HG03575 (cell line): ENCODE data around the gene PLXDC2.
"Not testable (repeated sequence)": the region's sequence is repeated elsewhere in the genome, so short reads cannot be mapped to it uniquely, and the experiment has no call there.

ENCODE experiments used
- ATAC-seq: cut with Tn5 transposase; IDR thresholded peaks from one replicate; pipeline ENCODE4 v1.9.1; 2021; ENCODE audit not compliant: unreplicated experiment, insufficient number of reproducible peaks, low FRiP score; ENCODE audit errors: extremely low read depth

The PLXDC2 gene

GRCh38 chr10:20117471-20117870 lies 301.2 kb downstream of the PLXDC2 start:
- ATAC-seq = no peak

- no peak for ATAC-seq
Observed at GRCh38 chr10:20118119-20118518, 301.9 kb downstream of the PLXDC2 start.

- no peak for ATAC-seq
Observed at GRCh38 chr10:20128811-20129210, 312.6 kb downstream of the PLXDC2 start.

DNA sequence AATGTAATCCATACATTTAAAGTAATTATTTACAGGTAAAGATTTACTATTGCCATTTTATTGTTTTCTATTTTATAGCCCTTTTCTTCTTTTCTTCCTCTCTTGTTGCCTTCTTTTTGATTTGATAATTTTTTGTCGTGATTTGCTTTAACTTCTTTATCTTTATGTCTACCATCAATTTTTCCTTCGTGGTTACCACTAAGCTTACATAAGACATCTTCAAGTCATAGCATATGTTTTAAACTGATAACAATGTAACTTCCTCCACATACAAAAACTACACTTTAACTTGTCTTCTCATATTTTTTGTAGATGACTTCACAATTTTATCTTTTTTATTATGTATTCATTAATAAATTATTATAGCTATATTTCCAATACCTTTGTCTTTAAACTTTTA lies 316.6 kb downstream of the PLXDC2 start:
- ATAC-seq = no peak

DNA sequence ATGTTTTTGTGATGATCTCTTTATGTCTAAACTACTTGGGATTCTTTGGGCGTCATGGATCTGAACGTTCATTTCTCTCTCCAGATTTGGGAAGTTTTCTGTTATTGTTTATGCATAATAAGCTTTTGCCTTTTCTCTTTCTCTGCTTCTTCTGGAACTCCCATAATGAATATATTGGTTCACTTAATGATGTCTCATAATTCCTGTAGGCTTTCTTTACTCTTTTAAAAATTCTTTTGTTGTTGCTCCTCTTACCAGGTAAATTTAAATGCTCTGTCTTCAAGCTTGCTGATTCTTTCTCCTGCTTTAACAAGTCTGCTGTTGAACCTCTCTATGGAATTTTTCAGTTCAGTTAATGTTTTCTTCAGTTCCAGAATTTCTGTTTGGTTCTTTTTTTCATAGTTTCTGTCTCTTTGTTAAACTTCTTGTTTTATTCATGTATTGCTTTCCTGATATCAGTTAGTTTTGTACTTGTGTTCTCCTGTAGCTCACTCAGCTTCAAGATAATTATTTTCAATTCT lies 317.5 kb downstream of the PLXDC2 start:
- no peak for ATAC-seq

DNA sequence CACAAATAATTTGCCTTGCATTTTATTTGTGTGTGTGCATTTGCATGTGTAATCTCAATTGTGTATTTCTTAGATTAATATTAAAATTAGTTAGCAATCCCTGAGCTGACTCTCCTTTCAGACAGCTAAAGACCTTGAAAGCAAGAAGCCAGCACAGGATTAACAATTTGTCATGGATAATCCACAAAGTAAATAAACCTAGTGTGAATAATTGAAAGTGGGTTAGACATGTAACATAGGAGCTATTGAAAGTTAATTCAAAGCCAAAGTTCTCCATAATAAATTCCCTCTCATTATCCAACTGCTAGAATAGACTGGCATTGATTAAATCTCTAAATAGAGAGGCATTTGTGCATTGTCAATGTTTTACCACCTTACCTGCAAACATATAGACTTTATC lies 326.1 kb downstream of the PLXDC2 start:
- no peak for ATAC-seq

DNA sequence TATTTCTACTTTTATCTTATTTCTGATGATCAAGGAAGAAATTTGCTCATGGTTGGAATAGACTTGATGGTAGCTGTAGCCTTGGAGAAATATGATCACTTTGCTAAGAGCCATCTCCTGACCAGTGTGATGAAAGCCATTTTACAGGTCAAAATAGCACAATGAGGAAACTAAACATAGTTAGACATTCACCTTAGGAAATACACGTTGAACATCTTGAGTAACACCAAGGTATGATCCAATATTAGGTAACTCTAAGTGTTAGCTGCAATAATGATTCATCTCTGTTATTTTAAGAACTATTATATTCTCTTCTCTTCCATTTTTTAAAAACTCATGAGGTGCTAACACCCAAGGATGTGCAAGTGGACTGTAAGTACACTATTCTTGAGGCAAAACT lies 328.0 kb downstream of the PLXDC2 start:
- ATAC-seq = no peak

DNA sequence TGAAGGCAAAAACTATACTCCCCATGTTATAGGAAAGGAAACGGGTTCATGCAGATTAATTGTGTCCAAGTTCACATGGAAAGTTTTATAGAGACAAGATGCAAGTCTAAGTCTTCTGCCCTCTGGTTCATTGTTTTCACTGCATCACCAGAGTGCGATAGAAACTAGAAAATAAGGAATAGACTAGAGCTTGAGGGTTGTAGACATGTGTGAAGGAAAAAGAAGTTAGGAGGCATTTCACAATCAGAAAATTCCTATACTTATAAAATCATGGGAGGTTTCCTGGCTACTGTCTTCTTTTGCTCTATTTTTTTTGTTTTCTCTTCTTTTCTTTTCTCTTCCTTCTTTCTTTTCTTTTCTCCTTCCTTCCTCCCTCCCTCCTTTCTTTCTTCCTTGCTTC lies 329.8 kb downstream of the PLXDC2 start:
- ATAC-seq = no peak

DNA sequence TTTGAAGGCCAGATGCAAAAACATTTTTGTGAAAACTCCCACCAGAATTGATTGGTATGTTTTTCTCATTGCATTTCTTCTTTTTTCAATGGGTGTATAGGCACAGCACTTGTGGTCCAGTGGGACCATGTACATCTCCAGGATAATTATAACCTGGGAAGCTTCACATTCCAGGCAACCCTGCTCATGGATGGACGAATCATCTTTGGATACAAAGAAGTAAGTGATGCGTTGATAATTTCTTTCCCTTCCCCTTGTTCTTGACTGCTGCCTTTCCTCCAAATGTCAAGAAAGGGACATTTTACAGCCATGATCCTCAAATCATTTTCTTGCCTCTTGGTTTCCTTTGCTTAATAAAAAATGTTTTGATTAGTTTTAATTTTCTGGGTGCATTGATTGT lies 331.5 kb downstream of the PLXDC2 start:
- no peak for ATAC-seq

DNA sequence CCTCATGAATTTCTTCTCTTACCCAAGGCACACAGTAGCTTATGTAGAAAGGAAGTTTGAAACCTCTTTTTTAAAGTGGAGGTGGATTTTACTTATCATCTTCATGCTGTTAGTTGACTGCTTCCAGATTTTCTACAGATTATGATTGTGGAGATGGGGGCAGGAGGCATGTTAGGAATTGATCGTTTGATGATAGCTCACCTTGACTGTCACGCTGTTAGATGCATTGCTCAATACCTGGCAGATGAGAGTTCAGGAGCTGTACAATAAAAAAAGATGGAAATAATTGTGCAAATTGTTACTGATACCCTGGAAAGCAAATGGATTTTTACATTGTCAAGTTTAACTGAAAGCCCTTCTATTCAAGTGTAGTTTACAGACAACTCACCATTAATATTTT lies 340.3 kb downstream of the PLXDC2 start:
- ATAC-seq = no peak

DNA sequence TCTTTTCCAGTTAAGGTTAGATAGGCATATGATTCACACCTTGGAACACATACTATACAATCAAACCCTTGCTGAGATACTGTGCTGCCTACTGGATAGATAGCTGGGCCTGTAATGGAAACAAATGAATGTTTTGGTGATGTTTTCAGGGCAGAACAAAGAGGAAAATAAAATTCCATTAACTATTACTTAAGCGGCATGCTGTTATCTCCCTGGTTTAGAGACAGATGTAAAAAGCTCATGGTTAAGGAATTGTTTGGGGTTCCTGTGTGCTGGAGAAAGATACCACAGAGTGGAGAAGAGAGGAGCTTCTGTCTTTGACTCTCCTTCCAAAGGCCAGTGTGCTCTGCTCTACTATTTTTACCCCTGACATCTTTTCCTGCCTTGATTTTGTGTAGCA lies 341.1 kb downstream of the PLXDC2 start:
- ATAC-seq = no peak

DNA sequence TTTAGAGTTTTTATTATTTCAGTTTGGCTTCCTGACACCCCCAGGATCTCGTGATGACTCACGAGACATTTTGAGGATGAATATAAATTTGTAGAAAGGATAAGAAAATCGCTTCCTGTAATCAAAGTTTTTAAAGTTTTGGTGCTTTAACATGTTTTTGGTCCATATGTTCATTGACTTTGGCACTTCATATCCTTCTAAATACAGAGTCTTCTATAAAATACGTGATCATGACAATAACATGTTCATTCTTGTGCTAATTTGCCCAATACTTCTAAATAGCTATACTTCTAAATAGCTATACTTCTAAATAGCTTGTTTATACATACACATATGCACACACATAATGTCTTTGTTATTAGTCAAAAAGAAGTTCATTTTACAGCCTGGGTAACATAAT lies 341.9 kb downstream of the PLXDC2 start:
- ATAC-seq = no peak

- no peak for ATAC-seq
Observed at GRCh38 chr10:20162123-20162522, 345.9 kb downstream of the PLXDC2 start.

DNA sequence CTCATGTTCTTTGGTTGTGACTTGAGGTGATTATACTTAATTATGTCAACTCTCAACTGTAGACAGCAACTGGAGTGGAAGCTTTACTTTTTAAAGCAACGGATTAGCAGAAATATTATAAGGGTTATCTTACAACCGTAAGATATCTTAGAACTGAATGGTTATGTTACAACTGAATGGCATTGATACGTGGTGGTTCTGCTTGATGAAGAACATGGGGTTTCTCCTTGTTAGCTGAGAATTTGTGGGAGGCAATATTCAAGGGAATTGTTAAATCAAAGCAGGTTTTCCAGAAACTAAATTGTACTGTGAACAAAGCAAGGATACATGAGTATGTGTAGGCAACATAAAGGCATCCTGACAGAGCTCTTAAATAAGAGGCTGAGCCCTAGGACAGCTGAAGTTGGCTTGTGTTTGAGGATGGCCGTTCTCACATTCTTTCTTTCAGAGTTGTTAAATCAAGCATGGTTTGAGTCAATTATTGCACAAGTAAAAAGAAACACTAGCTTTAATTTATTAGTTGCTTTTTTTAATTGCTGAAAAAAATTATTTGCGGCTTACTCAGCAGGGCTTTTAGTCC lies 350.0 kb downstream of the PLXDC2 start:
- ATAC-seq = no peak

DNA sequence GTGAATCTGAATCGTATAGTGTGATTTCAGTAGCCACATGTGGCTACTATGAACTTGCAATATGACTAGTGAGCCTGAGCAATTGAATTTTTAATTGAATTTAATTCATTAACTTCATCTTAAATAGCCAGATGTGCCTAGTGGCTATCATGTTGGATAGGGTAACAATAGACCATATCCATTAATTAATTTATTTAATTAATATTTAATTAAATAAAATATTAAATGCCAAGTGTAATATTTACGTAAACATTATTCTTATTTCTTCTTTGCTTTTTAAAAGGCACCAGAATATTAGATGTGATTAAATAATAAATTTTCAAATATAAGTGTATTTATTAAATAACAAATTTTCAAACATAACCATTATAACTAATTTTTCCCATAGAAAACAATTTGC lies 354.4 kb downstream of the PLXDC2 start:
- ATAC-seq = no peak

DNA sequence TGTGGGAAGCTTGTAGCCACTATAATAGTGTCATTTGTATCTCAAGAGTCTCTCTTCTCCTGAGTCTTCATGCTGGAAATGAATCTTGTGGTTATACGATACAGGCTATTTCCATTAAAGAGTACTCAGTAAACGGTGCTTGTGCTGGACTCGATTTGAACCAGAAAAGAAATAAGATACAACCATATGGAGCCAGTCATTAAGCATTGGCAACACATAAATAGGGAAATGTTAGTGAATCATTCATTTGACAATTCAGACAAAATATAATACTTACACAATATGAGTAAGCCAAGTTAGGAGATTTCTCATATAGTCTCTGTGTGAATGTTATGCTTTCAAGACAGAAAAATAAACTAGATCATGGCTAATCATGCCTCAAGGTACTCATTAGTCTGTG lies 356.8 kb downstream of the PLXDC2 start:
- no peak for ATAC-seq

DNA sequence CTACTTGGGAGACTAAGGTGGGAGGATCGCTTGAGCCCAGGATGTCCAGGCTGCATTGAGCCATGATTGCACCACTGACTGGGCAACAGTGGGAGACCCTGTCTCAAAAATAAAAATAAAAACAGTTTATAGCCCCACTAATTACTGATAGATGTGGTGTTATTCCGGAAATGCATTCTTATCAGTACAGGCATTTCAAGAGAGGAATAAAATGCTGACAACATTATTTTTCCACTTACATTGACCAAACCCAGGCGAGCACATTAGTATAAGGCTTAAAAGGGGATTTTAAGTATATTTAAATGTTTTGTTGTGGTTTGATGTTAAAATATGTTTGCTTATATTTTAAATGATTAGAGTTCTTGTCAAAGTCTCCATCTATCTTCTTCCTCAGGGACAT lies 359.5 kb downstream of the PLXDC2 start:
- ATAC-seq = no peak

GRCh38 chr10:20180766-20181165 lies 364.5 kb downstream of the PLXDC2 start:
- no peak for ATAC-seq

DNA sequence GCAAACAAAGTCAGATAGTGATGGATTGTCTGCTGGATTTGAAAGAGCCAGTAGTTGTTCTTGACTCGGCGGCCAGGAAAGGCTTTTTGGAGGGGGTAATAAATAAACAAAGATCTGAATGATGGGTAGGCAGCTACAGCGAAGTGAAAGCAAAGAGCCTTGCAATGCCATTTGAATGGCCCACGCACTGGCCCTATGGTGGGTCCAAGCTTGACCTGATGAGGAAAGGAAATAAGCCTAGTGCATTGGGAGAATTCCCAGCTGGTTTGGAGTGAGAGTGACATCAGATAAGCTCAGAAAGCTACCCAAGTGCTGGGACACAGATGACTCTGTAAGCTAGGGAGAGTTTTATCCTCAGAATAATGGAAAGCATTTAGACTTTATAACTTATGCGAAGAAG lies 365.2 kb downstream of the PLXDC2 start:
- ATAC-seq = no peak

- ATAC-seq = no peak
Observed at GRCh38 chr10:20185116-20185515, 368.9 kb downstream of the PLXDC2 start.

- not testable (repeated sequence) for ATAC-seq
Observed at GRCh38 chr10:20191392-20191791, 375.2 kb downstream of the PLXDC2 start.
